Measurements from ENCODE around the gene NOS3.

DNA sequence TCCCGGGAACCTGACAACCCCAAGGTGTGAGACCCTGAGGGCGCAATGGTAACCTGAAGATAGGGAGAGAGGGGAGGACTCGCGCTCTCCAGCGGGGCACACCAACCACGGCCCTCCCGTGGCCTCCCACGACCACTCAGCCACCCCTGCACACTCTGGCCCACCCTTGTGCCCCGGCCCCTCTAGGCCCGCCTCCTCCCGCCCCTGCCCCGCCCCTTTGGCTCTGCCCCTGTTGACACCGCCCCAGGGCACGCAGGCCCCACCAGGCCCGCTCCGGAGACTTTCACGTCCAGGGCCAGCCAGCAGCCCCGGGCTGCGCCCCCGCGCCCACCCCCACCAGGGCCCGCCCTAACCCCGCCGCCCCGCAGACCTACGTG lies 22.5 kb downstream of the NOS3 start:
- TF ChIP-seq, protein P1, sequence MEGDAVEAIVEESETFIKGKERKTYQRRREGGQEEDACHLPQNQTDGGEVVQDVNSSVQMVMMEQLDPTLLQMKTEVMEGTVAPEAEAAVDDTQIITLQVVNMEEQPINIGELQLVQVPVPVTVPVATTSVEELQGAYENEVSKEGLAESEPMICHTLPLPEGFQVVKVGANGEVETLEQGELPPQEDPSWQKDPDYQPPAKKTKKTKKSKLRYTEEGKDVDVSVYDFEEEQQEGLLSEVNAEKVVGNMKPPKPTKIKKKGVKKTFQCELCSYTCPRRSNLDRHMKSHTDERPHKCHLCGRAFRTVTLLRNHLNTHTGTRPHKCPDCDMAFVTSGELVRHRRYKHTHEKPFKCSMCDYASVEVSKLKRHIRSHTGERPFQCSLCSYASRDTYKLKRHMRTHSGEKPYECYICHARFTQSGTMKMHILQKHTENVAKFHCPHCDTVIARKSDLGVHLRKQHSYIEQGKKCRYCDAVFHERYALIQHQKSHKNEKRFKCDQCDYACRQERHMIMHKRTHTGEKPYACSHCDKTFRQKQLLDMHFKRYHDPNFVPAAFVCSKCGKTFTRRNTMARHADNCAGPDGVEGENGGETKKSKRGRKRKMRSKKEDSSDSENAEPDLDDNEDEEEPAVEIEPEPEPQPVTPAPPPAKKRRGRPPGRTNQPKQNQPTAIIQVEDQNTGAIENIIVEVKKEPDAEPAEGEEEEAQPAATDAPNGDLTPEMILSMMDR (IDR thresholded peaks at IDR 0.05 in 8 of 11, conservative IDR thresholded peaks at IDR 0.05 in 3 of 11): no peak
- TF ChIP-seq POLR2A (IDR thresholded peaks at IDR 0.05): no peak
- no peak for TF ChIP-seq POLR2AphosphoS5 (IDR thresholded peaks at IDR 0.05)

Data from spleen (tissue), 7 donors.